NCI-H2081 (cell line): ENCODE data around the gene AP3S1.

ENCODE experiments used
- DNase-seq, 2 experiments: peaks; one replicate each; lab custom pipeline; 2025; lab: John Stamatoyannopoulos, UW

AP3S1 gene

DNA sequence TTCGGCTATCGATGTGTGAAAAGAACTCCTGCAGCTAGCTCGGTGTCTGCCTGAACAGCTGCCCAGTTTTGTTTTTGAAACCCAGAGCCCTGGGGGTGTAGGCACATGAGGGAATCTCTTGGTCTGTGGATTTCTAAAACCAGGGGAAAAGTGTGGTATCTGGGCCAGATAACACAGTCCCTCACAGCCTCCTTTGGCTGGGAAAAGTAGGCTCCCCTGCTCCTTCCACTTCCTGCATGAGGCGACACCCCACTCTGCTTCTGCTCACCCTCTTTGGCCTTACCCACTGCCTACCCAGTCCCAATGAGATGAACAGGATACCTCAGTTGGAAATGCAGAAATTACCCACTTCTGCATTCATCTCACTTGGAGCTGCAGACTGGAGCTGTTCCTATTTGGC, 15.8 kb upstream of the AP3S1 start:
- no peak for DNase-seq

DNA sequence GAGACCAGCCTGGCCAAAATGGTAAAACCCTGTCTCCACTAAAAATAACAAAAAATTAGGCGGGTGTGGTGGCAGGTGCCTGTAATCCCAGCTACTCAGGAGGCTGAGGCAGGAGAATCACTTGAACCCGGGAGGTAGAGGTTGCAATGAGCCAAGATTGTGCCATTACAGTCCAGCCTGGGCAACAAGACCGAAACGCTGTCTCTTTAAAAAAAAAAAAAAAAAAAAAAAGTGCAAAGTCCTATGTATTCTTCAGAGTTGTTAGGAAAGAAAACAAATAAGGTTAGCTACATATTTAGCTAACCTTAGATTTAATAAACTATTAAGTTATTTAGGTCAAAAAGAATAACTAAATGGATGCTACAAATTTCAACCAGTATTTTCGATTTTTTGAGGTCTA, 11.8 kb upstream of the AP3S1 start:
- DNase-seq, result no peak

GRCh38 chr5:115831163-115831768, 10.5 kb upstream of the AP3S1 start:
- peak; percentile 5 to 23 for DNase-seq

GRCh38 chr5:115835481-115835880, 6.3 kb upstream of the AP3S1 start:
- no peak for DNase-seq

DNA sequence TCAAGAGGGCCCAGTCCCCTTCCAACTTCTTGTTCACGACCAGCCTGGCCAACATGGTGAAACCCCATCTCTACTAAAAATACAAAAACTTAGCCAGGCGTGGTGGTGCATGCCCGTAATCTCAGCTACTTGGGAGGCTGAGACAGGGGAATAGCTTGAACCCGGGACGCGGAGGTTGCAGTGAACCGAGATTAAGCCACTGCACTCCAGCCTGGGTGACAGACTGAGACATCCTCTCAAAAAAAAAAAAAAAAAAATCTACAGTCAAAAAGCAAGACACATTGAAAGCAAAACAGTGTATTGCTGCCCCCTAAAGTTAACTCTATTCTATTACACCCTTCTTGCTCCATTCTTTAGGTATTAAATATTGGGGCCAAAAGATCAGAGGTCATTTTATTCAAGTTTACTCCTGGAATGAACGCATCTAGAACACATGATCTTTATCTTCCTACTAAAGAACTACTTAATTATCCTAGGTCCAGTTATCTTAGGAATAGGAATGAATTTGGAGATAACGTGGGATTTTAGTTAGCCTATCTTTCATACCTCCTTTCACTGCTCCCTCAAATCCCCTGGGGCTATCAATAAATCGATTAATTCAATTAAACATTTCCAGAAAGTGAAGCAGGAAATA, 2.7 kb upstream of the AP3S1 start:
- DNase-seq, result peak; percentile 34 to 37

DNA sequence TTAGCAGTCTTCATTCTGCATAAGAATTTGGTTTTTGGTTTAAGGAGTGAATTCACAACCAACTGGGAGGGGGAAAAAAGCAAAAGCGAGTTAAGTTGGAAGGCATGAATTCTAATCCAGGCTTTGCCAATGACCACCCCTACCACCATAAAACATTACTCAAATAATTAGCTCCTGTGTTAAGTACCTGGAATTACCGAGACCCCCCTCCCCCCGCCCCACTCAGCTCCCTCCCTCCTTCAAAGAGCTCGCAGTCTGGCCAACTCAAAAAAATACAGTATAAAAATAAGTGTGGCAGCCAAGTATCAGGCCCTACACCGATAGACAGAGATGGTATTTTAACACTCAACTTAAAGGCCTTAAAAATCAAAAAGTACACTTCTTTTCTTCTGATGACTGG, 862 bp upstream of the AP3S1 start:
- no peak for DNase-seq

GRCh38 chr5:115842089-115842935, 577 bp downstream of the AP3S1 start:
- peak; percentile 60 to 66 for DNase-seq

DNA sequence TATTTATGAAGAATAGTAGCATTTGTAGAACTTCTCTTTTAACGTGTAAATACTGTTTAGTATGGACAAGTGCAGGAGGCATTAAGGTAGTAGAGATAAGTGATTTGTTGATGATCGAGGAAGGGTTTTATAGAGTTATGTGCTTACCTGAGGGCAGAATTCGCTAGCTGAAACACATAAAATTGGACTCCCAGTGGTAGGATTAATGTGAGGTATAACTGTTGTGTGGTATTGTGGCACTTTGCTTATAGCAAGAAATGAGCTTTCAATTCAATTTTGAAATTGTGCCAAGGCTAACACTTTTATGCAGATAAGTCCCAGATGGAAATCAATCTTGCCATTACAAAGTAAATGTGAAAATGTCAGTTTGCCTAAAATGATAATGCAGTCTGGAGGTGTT, 1.2 kb downstream of the AP3S1 start:
- DNase-seq, result peak in 1 of 2 experiments; percentile 23

- no peak for DNase-seq
Observed at GRCh38 chr5:115843444-115844130, 1.9 kb downstream of the AP3S1 start.

DNA sequence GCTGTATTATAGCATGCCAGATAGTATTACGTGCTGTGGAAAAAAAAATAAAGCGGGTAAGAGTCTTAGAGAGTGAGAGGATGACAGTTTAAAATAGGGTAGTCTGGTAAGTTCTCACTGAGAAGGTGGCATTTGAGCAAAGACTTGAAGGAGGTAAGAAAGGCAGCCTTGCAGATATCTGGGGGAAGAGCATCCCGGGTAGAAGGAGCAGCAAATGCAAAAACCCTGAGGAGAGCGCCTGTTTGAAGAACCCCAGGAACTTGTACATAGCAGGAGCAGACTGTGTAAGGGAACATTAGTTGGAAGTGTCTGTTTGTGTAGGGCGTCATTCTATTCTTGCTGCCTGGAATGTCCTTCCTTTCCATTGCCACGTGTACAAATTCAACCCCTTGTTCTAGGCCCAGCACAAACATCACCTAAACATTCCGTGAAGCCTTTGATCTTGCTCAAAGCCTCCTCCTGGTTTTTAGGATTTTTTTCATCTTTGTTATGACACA, 2.6 kb downstream of the AP3S1 start:
- DNase-seq, result no peak

- no peak for DNase-seq
Observed at GRCh38 chr5:115847290-115847689, 5.6 kb downstream of the AP3S1 start.

DNA sequence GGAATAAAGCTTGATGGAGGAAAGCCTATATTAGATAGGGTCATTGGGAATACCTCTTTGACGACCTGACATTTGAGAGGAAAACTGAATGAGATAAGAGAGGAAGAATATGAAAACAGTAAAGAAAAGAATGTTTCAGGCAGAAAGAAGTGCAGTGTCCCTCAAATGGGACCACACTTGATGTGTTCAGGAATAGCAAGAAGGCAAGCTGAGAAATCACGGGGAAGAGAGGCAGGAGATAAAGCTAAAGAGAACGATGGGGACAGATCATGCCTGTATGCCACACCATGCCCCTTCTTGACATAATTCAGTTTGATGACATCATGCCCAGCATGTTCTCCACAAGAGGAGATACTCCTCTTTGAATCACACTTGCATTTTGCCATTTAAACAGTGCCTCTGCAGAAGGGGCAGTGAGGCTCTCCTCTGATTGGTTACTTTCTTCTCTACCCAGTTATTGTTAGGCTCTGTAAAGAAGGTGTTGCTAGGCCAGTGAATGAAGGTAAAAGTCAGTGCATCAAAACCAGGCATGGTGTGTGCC, 7.6 kb downstream of the AP3S1 start:
- DNase-seq, result no peak

GRCh38 chr5:115850744-115851416, 9.1 kb downstream of the AP3S1 start:
- no peak for DNase-seq

DNA sequence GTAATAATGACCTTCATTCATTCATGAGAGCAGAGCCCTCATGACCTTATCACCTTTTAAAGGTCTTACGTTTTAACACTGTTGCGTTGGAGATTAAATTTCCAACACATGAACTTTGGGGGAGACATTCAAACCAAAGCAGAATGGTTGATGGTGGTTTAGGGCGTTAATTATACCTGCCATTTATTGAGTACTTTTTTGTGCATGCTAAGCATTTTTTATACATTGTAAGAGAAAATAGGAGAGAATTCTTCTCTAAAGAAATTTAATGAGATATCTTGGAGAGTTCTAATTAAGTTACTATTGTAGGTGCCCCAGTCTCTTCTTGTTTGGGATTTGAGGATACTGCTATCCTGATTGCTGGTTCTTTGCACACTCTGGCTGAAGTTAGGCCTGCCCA, 12.4 kb downstream of the AP3S1 start:
- DNase-seq, result no peak

DNA sequence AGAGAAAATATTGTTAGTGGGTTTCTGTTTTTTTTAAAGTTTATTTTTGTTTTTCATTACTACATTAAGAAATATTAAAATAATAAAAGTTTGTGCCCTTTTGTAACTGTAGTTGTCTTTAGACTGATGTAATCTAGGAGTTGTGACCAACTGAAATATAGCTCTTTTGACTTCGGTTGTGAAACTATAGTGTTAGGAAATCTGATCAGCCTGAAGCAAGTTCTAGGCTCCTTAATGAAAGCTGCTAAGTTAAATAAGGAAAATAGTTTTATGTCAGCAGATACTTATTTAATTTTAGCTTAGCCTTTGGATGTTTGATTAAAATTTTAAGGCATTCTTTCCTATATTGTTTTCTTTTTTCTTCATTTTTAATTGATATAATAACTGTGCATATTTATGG, 14.2 kb downstream of the AP3S1 start:
- DNase-seq, result no peak

GRCh38 chr5:115857057-115857479, 15.3 kb downstream of the AP3S1 start:
- no peak for DNase-seq

DNA sequence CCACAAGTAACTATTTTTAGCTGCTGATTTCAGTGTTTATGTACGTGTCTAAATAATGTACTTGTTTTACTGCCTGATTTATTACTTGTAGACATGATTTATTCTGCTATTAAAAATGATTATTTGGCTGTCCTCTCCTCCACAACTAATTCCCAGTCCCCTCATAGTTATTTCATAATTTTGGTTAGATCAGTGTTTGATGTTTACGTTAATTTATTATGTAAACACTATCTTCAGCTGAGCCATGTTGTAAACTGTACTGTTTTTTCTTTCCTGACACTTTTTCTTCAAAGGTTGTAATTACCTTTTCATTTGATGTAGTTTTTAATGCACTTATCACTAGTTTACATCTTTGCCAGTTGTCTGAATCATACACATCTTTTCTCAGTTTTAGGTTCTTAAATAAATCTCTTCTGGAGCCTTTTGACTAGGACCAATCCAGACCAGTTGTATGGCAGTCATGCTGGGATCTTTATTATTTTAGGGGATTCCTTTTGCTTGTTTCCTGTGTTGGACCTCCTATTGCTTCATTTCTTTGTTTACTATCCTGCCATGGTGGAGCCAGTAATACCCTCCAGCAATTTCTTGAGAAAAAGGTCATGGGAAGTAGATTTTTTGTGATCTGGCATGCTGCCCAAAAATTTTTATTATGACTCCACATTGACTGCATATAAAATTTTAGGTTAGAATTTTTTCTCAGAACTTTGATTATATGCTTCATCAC, 16.1 kb downstream of the AP3S1 start:
- DNase-seq, result no peak

DNA sequence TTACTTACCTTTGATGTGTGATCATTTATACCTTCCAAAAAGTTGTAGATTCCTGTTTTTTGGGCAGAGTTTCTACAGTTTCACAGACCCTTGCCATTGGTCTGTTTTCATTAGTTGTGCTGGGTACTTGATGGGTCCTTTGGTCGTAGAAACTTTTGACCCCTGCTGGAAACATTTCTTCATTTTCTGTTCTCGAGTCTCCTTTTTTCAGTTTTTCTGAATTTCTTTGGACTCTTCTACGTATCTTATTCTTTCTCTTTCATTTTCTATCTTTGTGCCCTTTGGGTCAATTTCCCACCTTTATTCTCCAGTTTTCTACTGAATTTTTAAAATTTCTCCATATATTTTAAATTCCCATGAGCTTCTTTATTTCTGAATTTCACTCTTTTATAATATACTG, 16.7 kb downstream of the AP3S1 start:
- DNase-seq, result no peak

- DNase-seq, result no peak
Observed at GRCh38 chr5:115859378-115859777, 17.6 kb downstream of the AP3S1 start.

- no peak for DNase-seq
Observed at GRCh38 chr5:115869256-115869795, 27.6 kb downstream of the AP3S1 start.

GRCh38 chr5:115872447-115872846, 30.7 kb downstream of the AP3S1 start:
- DNase-seq, result no peak
